8988T (cell line): Measurements from ENCODE around the gene E2F3.

Source experiments
- DNase-seq: peaks from one replicate; pipeline ENCODE4 v3.0.0; 2011

Gene E2F3

DNA sequence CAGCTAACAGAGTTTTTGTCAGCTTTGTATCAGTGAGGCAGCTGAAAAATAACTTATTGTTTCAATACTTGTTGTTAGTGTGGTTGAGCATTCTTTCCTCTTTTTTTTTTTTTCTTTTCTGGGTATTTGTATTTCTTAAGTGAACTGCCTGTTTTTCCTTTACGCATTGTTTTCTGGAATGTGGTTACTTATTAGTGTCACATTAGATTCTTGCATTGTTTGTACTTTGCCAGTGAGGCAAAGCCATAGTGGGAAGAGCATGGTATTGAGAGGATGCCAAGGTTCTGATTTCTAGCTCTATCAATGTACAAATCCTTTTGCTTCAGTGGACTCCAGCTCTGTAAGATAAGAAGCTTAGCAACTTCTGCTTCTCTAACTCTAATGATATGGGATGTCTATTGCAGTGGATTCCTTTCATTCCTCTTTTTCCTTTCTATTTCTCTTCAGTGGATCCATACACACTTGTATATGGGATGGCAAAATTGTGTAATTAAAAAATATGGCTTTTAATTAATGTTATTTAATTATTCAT lies 136.5 kb downstream of the E2F3 start:
- no peak for DNase-seq

DNA sequence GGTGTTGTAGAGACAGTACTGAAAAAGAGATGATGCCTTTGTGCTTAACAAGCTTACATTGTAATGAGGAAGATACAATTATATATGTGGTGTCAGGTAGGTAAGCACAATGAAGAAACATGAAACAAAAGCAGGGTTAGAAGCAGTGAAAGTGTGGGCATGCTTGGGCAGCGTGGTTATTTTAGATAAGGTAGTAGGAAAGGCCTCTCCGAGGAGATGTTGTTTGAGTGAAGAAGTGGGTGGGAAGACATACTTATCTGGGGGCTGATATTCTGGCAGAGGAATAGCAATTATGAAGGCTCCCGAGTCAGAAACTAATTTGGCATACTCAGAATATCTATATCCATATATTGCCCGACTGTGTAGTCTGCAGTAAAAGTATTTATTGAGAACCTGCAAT lies 137.2 kb downstream of the E2F3 start:
- DNase-seq: no peak

DNA sequence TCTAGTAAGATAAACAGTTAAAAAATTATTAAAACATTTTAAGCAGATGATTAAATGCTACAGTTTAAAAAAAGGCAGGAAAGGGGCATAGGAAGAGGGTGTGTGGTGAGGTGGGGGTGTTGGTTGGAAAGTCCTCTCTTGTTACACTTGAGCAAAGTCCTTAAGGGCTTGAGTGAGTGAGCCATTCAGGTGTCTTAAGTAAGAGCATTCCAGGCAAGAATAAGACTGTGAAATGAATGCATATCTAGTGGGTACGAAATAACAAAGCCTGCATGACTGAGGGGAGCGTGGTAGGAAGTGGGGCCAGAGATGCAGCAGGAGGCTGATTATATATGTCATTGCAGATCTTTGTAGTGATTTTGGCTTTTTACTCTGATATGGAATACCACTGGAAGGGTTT lies 137.7 kb downstream of the E2F3 start:
- no peak for DNase-seq

DNA sequence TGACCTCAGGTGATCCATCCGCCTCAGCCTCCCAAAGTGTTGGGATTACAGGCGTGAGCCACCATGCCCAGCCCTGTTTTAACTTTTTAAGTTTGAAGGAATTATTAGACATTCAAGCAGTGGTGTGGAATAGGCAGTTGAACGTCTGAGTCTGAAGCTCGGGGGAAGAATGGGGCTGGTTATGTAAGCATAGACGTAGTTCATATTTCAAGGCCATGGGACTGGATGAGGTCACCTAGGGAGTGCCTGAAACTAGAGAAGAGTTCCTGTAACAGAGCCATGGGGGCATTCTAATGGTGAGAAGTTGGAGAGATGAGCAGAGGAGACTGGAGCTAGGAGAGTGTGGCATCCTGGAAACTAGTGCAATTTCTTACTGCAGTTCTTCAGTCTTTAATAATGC lies 139.0 kb downstream of the E2F3 start:
- DNase-seq: no peak

DNA sequence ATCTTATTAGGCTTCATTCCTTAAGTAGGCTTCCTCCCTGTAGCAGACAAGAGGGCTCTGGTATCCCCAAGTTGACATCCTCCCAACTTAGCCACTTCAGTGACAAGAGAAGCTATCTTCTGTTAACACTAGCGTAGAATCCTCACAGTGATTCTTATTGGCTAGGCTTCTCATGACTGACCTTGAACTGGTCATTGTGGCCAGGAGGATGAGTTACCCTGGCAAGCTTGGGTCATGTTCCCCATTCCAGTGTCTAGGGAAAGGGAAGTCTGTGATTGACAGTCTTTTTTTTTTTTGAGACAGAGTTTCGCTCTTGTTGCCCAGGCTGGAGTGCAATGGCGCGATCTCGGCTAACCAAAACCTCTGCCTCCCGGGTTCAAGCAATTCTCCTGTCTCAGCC lies 139.7 kb downstream of the E2F3 start:
- no peak for DNase-seq

DNA sequence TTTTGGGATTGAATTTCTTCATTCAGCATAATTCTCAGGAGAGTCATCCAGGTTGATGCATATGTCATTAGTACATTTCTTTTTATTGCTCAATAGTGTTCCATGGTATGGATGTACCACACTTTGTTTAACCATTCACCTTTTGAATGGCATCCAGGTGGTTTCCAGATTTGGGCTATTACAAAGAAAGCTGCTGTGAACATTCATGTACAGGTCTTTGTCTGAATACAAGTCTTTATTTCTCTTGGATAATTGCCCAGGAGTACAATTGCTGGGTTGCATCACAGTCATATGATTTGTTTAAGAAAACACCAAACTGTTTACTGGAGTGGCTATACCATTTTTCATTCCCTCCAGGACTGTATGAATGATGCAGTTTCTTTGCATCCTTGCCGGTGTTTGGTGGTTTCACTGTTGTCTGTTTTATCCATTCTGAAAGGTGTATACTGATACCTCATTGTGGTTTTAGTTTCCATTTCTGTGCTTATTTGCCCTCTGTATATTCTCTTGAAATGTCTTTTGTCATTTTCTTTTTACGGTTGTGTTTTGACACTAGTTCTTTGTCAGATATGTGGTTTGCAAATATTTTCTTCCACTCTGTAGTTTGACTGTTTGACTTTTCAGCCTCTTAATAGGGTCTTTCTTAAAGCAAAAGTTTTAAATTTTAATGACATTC lies 141.4 kb downstream of the E2F3 start:
- no peak for DNase-seq
